Coronary artery (tissue), 2 donors: Measurements from ENCODE around the gene ABCC5.

Experiments used
- DNase-seq: peaks from one replicate; pipeline ENCODE4 v3.0.0-alpha.2; 2017; ENCODE audit warnings: low spot score
- H3K27ac ChIP-seq, 2 donors: fragments of 200-600 bp; sonication (generic); one replicate each; pipeline ENCODE4 v1.5.1; 2016 to 2019
- H3K4me3 ChIP-seq: fragments of 200-600 bp; sonication (generic); 2 replicates; pipeline ENCODE4 v1.5.1; 2016; ENCODE audit warnings: mild to moderate bottlenecking, moderate library complexity
- TF ChIP-seq, protein P1 (sequence below): fragments of 200-600 bp; sonication (generic); IDR thresholded peaks from one replicate; pipeline ENCODE4 v1.5.1; 2019; ENCODE audit warnings: antibody characterized with exemption

The ABCC5 gene

DNA sequence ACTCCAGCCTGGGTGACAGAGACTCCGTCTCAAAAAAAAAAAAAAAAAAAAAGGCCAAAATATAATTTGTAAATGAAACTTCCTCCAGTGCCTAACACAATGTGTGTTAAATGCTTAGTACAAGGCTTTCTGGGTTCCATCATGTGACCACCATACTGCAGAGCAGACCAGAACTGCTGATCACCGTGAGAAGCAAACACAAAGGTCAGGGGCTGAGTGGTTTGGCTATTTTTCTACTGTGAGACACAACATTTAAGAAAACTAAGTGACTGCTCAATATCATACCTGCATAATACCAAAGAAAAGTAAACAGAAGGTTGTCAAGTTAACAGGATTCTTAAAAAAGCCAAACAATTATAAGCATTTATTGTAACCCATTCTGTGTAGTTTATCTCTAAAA lies 13.2 kb downstream of the ABCC5 start:
- H3K4me3 ChIP-seq: no peak overlapping the region
- no peak overlapping the region for H3K27ac ChIP-seq
- TF ChIP-seq, protein P1, sequence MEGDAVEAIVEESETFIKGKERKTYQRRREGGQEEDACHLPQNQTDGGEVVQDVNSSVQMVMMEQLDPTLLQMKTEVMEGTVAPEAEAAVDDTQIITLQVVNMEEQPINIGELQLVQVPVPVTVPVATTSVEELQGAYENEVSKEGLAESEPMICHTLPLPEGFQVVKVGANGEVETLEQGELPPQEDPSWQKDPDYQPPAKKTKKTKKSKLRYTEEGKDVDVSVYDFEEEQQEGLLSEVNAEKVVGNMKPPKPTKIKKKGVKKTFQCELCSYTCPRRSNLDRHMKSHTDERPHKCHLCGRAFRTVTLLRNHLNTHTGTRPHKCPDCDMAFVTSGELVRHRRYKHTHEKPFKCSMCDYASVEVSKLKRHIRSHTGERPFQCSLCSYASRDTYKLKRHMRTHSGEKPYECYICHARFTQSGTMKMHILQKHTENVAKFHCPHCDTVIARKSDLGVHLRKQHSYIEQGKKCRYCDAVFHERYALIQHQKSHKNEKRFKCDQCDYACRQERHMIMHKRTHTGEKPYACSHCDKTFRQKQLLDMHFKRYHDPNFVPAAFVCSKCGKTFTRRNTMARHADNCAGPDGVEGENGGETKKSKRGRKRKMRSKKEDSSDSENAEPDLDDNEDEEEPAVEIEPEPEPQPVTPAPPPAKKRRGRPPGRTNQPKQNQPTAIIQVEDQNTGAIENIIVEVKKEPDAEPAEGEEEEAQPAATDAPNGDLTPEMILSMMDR: no peak
- no peak for DNase-seq

DNA sequence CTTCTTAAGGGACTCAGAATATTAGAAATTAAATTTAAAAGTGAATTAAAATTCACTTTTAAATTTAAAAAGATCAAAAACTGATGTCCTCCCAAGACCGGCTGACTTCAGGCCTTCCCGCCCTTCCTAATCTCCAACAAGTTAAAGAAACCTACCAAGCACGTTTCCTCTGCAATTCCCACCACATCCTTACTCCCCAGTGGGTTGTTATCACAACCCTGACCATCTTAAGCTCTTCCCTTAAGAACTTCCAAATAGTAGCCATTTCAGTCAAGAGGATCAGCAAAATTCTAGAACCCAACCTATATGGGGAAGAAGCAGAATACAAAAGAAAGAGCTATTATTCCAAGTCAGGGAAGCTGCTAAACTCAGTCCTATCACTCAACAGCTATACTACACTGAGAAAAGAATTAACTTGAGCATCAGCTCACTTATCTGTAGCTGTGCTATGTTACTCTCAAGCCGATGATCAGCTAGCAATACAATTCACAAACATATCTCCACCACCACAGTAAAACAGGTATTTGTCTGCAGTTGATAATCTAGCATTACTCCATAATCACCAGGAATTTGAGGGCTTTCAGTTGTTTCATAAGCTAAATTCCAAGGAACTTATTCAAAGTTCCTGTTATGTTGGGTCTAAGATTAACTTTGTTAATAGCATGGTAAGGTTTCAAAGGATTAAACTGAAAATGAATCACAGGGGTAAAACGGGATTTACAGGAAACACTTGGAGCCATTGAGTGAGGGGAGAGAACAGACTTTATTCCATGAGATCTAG lies 14.3 kb downstream of the ABCC5 start:
- H3K27ac ChIP-seq: no peak overlapping the region
- DNase-seq: no peak
- TF ChIP-seq, protein P1: no peak
- no peak overlapping the region for H3K4me3 ChIP-seq

DNA sequence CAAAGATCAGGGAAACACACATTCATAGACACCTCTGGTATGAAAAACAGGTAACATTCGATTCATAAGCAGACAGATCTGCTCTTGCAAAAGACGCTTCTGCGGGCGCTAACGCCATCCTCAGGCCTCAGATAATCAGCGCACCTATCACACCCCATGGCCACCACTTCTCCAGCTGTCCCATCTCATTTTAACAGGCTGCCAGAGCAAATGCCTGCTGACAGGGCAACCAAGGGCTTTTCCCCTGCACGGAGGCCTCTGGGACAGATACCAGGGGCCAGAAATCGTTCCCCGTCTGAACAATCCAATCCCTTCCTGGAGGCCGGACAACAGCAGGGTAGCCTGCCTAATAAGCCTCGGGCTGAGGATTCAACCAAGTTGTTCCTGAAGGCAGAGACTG lies 15.2 kb downstream of the ABCC5 start:
- TF ChIP-seq, protein P1: no peak
- Histone ChIP-seq H3K4me3 (no peak overlapping the region), H3K27ac (no peak overlapping the region)
- DNase-seq: no peak

DNA sequence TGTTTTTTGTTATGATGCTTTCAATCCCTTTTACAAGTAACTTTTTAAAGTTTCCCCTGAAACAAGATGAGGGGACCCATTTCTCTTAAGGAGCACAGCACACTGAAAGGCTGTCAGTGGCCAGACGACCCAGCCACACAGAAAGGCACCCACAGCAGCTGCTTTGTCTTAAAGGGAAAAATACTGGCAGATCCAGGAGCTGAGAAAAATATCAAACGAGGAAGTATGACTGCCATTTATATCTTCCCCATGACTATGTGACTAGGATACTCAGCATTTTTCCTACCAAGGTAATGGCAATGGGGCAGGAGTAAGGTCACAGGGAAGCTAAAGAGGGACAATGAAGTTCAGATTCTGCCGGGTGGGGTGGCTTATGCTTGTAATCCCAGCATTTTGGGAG lies 15.9 kb downstream of the ABCC5 start:
- no peak for DNase-seq
- TF ChIP-seq, protein P1: no peak
- H3K27ac ChIP-seq: no peak overlapping the region
- no peak overlapping the region for H3K4me3 ChIP-seq

DNA sequence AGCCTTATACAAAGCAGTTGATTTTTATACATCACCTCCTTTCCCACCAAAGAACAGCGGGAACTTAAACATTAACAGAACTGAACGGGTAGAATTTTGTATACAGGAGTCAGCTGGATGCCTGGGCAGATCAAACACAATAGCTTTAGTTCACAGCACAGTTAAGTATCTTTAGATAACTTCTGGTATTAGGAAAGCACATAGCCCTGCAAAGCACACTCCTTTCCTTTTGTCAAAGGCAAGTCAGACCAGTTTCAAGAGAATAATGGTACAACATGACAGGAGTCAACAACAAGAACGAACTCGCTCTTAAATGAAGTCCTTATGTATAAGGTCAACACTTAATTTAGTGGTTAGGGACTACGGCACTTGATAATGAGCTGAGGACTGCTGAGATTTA lies 26.3 kb downstream of the ABCC5 start:
- Histone ChIP-seq H3K4me3 (no peak overlapping the region), H3K27ac (no peak overlapping the region)
- TF ChIP-seq, protein P1: no peak
- no peak for DNase-seq

DNA sequence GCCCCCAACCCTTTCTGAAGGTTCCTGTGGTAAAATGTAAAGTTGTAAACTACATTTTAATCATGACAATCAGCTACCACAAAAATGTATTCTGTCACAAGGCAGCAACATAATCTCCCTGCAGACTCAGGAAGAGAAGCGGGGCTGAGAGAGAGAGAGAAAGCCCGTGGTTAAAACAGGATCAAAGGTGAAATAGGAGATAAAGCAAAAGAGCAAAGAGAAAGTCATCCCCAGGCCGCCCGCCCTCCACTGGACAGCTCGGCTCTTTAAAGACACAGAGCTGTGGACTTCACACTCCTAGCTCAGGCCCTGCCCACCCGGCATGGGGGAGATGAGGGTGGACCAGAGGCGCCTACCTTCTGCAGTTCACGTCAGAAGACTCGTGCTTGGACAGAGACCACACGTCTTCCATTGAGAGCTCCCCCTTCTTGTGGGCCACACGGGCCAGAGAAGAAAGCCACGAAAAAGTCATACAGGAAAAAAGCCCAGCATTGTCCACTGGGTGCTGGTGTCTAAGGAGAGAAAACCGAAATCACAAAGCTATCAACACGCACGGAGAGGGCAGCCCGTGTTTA lies 29.4 kb downstream of the ABCC5 start:
- TF ChIP-seq, protein P1: no peak
- Histone ChIP-seq H3K27ac (no peak overlapping the region), H3K4me3 (no peak overlapping the region)
- DNase-seq: no peak

DNA sequence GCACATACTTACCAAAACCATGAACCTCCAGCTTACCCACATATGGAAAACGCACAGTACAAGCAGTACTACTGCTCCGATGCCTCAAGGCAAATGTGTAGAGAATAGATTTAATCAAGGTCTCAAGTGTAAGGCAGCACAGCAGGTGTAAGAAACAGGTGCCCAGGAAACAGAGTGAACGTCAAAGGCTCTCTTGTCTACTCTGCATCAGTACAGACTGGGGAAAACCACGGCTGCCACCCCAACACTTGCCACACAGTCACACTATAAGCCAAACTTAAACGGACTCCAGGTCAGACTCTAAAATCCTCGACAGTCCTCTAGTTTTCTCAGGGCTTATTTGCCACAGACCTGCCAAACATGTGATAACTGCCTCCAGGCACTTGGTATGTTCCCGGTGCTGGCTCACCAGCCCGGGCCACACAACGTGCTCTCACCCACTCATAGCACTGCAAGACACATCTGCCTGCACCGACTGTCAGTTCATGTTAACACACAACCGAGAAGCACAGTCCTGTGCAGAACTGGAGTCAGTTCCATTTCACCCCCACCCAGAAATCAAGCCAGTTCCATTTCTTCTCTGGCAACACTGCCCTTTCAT lies 30.6 kb downstream of the ABCC5 start:
- TF ChIP-seq, protein P1: no peak
- no peak for DNase-seq
- no peak overlapping the region for H3K27ac ChIP-seq
- no peak overlapping the region for H3K4me3 ChIP-seq
